Measurements from ENCODE around the gene MXI1. TPM values are rescaled to one million over a fixed set of nuclear protein-coding genes. Genes with fewer than 3 reads are reported as not detected.

Gene MXI1
- total RNA-seq, 1 experiment from 2014 or later: 12.1 TPM

- ChIA-PET POLR2A (no interaction called here), CTCF (interaction anchor here (1.3 kb wide), 1 partner anchor 17 kb away, joined by 4 read pairs; no protein-coding TSS in a partner anchor)
- Histone ChIP-seq H3K4me3 (ENCODE audit: low read depth in 2 of 2, low read length in 2 of 2) (no peak overlapping the region), H3K27me3 (ENCODE audit: control insufficient read depth, insufficient read depth, low read length) (no peaks in the 10 kb centered on the region; the same call in 1 of the 2 replicates), H3K9me3 (ENCODE audit: control insufficient read depth, insufficient read depth, low read depth, low read length) (no peaks in the 10 kb centered on the region), H3K4me1 (ENCODE audit: control insufficient read depth, insufficient read depth, low read length) (peaks cover 3% of the 10 kb centered on the region; the same call in 1 of the 2 replicates), H3K36me3 (ENCODE audit: control insufficient read depth, insufficient read depth, low read length) (no peaks in the 10 kb centered on the region), H3K27ac (ENCODE audit: low read length) (no peak overlapping the region)
- no peak for DNase-seq (ENCODE audit: low read depth, low spot score)
- in situ Hi-C loops (cut with HindIII; ENCODE audit: low pct_unique_long_range_greater_than_20kb, low sequenced_read_pairs) (no loop called here), intact Hi-C loops (cut with micrococcal nuclease; ENCODE audit: unreplicated experiment) (no loop called here)
- no TSS peak for BruUV-seq (replicated peaks)
- ATAC-seq: no peak
- TF ChIP-seq POLR2AphosphoS5 (IDR thresholded peaks at IDR 0.05; ENCODE audit: low read depth, low read length): no peak
- no peak for TF ChIP-seq REST (IDR thresholded peaks at IDR 0.05; ENCODE audit: insufficient read depth in 1 of 2, low read depth in 2 of 2, low read length in 1 of 2)
- no peak for TF ChIP-seq TCF7L2 (IDR thresholded peaks at IDR 0.05; ENCODE audit: low read depth, low read length)
- TF ChIP-seq SIN3A (IDR thresholded peaks at IDR 0.05; ENCODE audit: borderline replicate concordance, insufficient read depth, low read depth, low read length): no peak
- TF ChIP-seq CTCF (IDR thresholded peaks at IDR 0.05): no peak
These were observed 16.0 kb downstream of the MXI1 start for GRCh38 chr10:110223298-110223925.

- TF ChIP-seq SIN3A (IDR thresholded peaks at IDR 0.05; ENCODE audit: borderline replicate concordance, insufficient read depth, low read depth, low read length): no peak
- no peak for TF ChIP-seq CTCF (IDR thresholded peaks at IDR 0.05)
- TF ChIP-seq POLR2AphosphoS5 (IDR thresholded peaks at IDR 0.05; ENCODE audit: low read depth, low read length): no peak
- TF ChIP-seq REST (IDR thresholded peaks at IDR 0.05; ENCODE audit: insufficient read depth in 1 of 2, low read depth in 2 of 2, low read length in 1 of 2): no peak
- TF ChIP-seq TCF7L2 (IDR thresholded peaks at IDR 0.05; ENCODE audit: low read depth, low read length): no peak
- DNase-seq (ENCODE audit: low read depth, low spot score) (no peak), ATAC-seq (no peak)
- H3K36me3 ChIP-seq (ENCODE audit: control insufficient read depth, insufficient read depth, low read length): no peaks in the 10 kb centered on the region
- H3K27me3 ChIP-seq (ENCODE audit: control insufficient read depth, insufficient read depth, low read length): no peaks in the 10 kb centered on the region; the same call in 1 of the 2 replicates
- H3K4me1 ChIP-seq (ENCODE audit: control insufficient read depth, insufficient read depth, low read length): peaks cover 3% of the 10 kb centered on the region; the same call in 1 of the 2 replicates
- peak overlapping the region; percentile 71 to 79 for H3K4me3 ChIP-seq (ENCODE audit: low read depth in 2 of 2, low read length in 2 of 2)
- intact Hi-C loops (cut with micrococcal nuclease; ENCODE audit: unreplicated experiment): loop anchor here (2.0 kb wide), 1 partner anchor 86 kb away; no protein-coding TSS in a partner anchor
- ChIA-PET POLR2A (interaction anchor here (0.5 kb wide), 1 partner anchor 16 kb away, joined by 3 read pairs; no protein-coding TSS in a partner anchor), CTCF (interaction anchor here (0.6 to 1.3 kb wide), 4 partner anchors 14 to 341 kb away, joined by 3 to 6 read pairs (median 4); no protein-coding TSS in a partner anchor)
- in situ Hi-C loops (cut with HindIII; ENCODE audit: low pct_unique_long_range_greater_than_20kb, low sequenced_read_pairs): no loop called here
- H3K9me3 ChIP-seq (ENCODE audit: control insufficient read depth, insufficient read depth, low read depth, low read length): no peaks in the 10 kb centered on the region
- no TSS peak for BruUV-seq (replicated peaks)
- H3K27ac ChIP-seq (ENCODE audit: low read length): peak overlapping the region; percentile 30; the same call in 1 of the 2 replicates
These were observed 17.6 kb downstream of the MXI1 start for GRCh38 chr10:110224992-110225391.
